ENCODE measurements around the gene EPB41L2.
A peak's percentile ranks its signal among the peaks of the same experiment; 100 is the strongest.

Gene EPB41L2

GRCh38 chr6:130978180-130978579 is 84.9 kb downstream of the EPB41L2 start:
- DNase-seq (ENCODE audit: low read depth, low spot score): no peak

- DNase-seq (ENCODE audit: low read depth, low spot score): no peak
Measured at GRCh38 chr6:130975325-130975724, 87.7 kb downstream of the EPB41L2 start.

GRCh38 chr6:130973521-130974277 is 89.3 kb downstream of the EPB41L2 start:
- no peak for DNase-seq (ENCODE audit: low read depth, low spot score)

GRCh38 chr6:130971504-130971903 is 91.5 kb downstream of the EPB41L2 start:
- no peak for DNase-seq (ENCODE audit: low read depth, low spot score)

GRCh38 chr6:130970839-130971410 is 92.1 kb downstream of the EPB41L2 start:
- no peak for DNase-seq (ENCODE audit: low read depth, low spot score)

GRCh38 chr6:130969791-130970491 is 93.1 kb downstream of the EPB41L2 start:
- DNase-seq (ENCODE audit: low read depth, low spot score): peak; percentile 32

GRCh38 chr6:130969166-130969565 is 93.9 kb downstream of the EPB41L2 start:
- DNase-seq (ENCODE audit: low read depth, low spot score): no peak

GRCh38 chr6:130968476-130968875 is 94.6 kb downstream of the EPB41L2 start:
- no peak for DNase-seq (ENCODE audit: low read depth, low spot score)

GRCh38 chr6:130967502-130968445 is 95.3 kb downstream of the EPB41L2 start:
- no peak for DNase-seq (ENCODE audit: low read depth, low spot score)

- no peak for DNase-seq (ENCODE audit: low read depth, low spot score)
Measured at GRCh38 chr6:130966344-130966980, 96.6 kb downstream of the EPB41L2 start.

- DNase-seq (ENCODE audit: low read depth, low spot score): no peak
Measured at GRCh38 chr6:130965656-130966055, 97.4 kb downstream of the EPB41L2 start.

GRCh38 chr6:130964808-130965604 is 98.0 kb downstream of the EPB41L2 start:
- DNase-seq (ENCODE audit: low read depth, low spot score): no peak

- DNase-seq (ENCODE audit: low read depth, low spot score): no peak
Measured at GRCh38 chr6:130964289-130964688, 98.8 kb downstream of the EPB41L2 start.

- no peak for DNase-seq (ENCODE audit: low read depth, low spot score)
Measured at GRCh38 chr6:130962966-130963365, 100.1 kb downstream of the EPB41L2 start.

GRCh38 chr6:130961148-130961547 is 101.9 kb downstream of the EPB41L2 start:
- DNase-seq (ENCODE audit: low read depth, low spot score): no peak

- DNase-seq (ENCODE audit: low read depth, low spot score): no peak
Measured at GRCh38 chr6:130959951-130960350, 103.1 kb downstream of the EPB41L2 start.

- DNase-seq (ENCODE audit: low read depth, low spot score): no peak
Measured at GRCh38 chr6:130958468-130958867, 104.6 kb downstream of the EPB41L2 start.

- DNase-seq (ENCODE audit: low read depth, low spot score): no peak
Measured at GRCh38 chr6:130955755-130956154, 107.3 kb downstream of the EPB41L2 start.

- no peak for DNase-seq (ENCODE audit: low read depth, low spot score)
Measured at GRCh38 chr6:130949553-130949952, 113.5 kb downstream of the EPB41L2 start.

GRCh38 chr6:130947464-130947863 is 115.6 kb downstream of the EPB41L2 start:
- no peak for DNase-seq (ENCODE audit: low read depth, low spot score)
